Epithelial cell of esophagus (primary cell): ENCODE results near the gene SRP14.
A peak's percentile ranks its signal among the peaks of the same experiment; 100 is the strongest.
"Not testable (repeated sequence)": the region's sequence is repeated elsewhere in the genome, so short reads cannot be mapped to it uniquely, and the experiment has no call there.

ENCODE experiments used
- DNase-seq: peaks from one replicate; pipeline ENCODE4 v3.0.0; 2010; ENCODE audit warnings: low read depth
- H3K4me3 ChIP-seq: 2 replicates; pipeline ENCODE4 v1.5.1; 2011; ENCODE audit warnings: mild to moderate bottlenecking, low read length, control low read depth
- CTCF ChIP-seq: IDR thresholded peaks from 2 replicates; pipeline ENCODE4 v1.5.1; 2011; ENCODE audit warnings: low read depth, mild to moderate bottlenecking, low read length, control low read depth, inconsistent platforms; ENCODE audit not compliant: insufficient read depth; ENCODE audit errors: missing control alignments

Gene SRP14

DNA sequence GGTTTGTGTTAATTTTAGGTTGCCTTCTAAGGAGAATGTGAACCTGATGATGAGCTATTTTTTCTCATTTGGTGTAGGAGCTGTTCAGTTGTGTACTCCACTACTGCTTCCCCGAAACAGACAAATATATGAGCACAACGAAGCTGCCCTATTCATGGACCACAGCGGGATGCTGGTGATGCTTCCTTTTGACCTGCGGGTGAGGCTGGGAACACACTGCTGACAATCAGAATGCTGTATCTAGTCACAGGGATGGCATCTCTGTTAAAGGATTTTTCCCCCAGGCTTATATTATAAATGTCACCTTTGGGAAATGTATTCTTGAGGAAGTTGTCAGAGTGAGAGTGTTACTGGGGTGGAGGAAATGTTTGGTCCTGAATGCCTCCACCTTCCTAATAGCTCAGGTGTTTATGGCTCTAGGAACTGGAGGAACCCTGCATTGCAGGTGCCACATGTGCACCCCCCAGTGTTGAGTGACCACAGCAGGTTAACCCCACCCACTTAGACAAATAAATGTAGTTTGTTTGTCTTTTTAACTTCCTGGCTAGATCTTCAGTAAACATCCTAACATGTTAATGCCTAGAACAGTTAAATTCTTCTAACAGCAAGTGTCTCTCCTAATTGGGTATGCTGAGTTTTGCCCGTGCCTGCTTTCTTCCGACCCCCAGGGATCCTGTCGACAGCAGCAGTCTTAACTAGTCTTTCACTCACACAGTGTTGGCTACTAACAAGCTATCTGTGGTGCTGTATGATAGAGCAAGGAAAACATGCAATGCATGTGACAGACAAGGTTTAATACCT, 35.7 kb downstream of the SRP14 start:
- no peak overlapping the region for H3K4me3 ChIP-seq
- no peak for TF ChIP-seq CTCF
- DNase-seq, result peak; percentile 40

DNA sequence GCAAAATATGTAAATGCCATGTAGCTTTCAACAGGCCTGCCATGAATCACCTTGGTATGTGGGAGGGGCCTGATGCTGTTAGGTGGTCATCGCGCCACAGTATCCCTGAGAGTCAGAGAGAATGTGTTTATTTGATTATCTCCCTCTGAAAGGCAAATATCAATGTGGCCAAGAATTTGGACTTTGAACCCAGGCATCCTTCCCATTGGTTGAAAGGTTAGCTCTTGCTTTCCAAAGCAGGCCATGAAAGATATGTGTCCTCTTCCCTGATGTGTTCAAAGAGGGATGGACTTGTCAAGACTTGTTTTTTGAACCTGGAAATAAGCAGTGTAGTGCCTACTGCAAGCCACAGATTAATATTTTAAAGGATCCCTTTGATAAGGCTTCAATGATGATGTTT, 36.7 kb downstream of the SRP14 start:
- no peak for TF ChIP-seq CTCF
- peak; percentile 70 for DNase-seq
- H3K4me3 ChIP-seq, result no peak overlapping the region

- H3K4me3 ChIP-seq, result no peak overlapping the region
- DNase-seq, result no peak
- no peak for TF ChIP-seq CTCF
Observed at GRCh38 chr15:39999538-40000200, 39.3 kb downstream of the SRP14 start.

- no peak for DNase-seq
- TF ChIP-seq CTCF, result no peak
- no peak overlapping the region for H3K4me3 ChIP-seq
Observed at GRCh38 chr15:39998511-39999077, 40.4 kb downstream of the SRP14 start.

- no peak for TF ChIP-seq CTCF
- H3K4me3 ChIP-seq, result no peak overlapping the region
- DNase-seq, result no peak
Observed at GRCh38 chr15:39997639-39998038, 41.3 kb downstream of the SRP14 start.

GRCh38 chr15:39997031-39997430, 42.0 kb downstream of the SRP14 start:
- no peak overlapping the region for H3K4me3 ChIP-seq
- TF ChIP-seq CTCF, result no peak
- peak; percentile 38 for DNase-seq

DNA sequence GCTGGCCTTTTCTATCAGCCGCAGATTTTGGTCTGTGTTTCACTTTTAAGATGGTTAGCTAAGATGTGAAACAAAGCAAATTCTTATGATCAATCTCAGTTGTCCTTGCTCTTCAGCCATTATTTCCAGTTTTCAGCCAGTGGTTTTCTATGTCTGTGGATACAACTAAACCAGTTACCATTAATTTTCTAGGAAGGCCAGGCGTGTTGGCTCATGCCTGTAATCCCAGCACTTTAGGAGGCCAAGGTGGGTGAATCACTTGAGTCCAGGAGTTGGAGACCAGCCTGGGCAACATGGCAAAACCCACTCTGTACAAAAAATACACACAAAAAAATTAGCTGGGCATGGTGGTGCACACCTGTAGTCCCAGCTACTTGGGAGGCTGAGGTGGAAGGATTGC, 42.8 kb downstream of the SRP14 start:
- peak; percentile 63 for DNase-seq
- not testable (repeated sequence) for H3K4me3 ChIP-seq

DNA sequence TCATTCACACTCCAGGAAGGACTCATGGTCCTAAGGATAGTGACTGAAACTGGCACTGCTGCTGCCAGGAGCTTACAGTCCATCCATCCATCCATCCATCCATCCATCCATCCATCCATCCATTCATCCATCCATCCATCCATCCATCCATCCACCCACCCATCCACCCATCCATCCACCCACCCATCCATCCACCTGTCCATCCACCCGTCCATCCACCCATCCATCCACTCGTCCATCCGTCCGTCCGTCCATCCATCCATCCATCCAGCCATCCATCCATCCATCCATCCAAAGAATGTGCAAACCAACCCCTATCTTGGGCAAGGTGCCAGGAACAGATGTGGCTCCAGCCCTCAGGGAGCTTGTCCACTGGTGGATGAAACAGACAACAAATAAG, 46.0 kb downstream of the SRP14 start:
- not testable (repeated sequence) for DNase-seq

More for the DNA sequence above, 46.0 kb downstream of the SRP14 start:
- not testable (repeated sequence) for H3K4me3 ChIP-seq
